Renal pelvis (tissue), 4 donors: Measurements from ENCODE around the gene BRD8. TPM values are rescaled to one million over a fixed set of nuclear protein-coding genes. Genes with fewer than 3 reads are reported as not detected.

Experiments
- DNase-seq: peaks from one replicate; pipeline ENCODE4 v3.0.0-alpha.2; 2013
- polyA plus RNA-seq, 3 donors: library from polyadenylated mRNA; unstranded; fragments of 120-200 nt; gene quantifications; one replicate each; pipeline ENCODE4 v1.2.1, GENCODE V29; 2013; ENCODE audit not compliant: insufficient read length in 3 of 3

BRD8 gene
- polyA plus RNA-seq, 3 donors = 113 to 197 (median 169) TPM

GRCh38 chr5:138109463-138110265 is 68.8 kb downstream of the BRD8 start:
- DNase-seq = no peak

- no peak for DNase-seq
These were observed 71.2 kb downstream of the BRD8 start for GRCh38 chr5:138107213-138107612.

DNA sequence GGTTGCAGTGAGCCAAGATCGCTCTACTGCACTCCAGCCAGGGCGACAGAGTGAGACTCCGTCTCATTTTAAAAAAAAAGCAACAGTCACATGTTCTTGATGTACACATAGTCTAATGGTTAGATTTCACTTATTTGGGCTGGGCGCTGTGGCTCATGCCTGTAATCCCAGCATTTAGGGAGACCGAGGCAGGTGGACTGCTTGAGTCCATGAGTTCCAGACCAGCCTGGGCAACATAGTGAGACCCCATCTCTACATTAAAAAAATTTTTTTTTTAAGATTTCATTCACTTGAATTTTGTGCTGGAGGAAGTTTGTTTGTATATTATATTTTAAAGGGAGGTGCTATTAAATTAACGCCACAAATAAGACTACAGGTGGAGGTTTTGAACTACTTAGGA is 72.7 kb downstream of the BRD8 start:
- DNase-seq = no peak

GRCh38 chr5:138103319-138103637 is 75.2 kb downstream of the BRD8 start:
- DNase-seq = no peak

GRCh38 chr5:138102454-138103318 is 75.7 kb downstream of the BRD8 start:
- no peak for DNase-seq

- DNase-seq = no peak
These were observed 81.2 kb downstream of the BRD8 start for GRCh38 chr5:138096997-138097828.

GRCh38 chr5:138096363-138096762 is 82.1 kb downstream of the BRD8 start:
- DNase-seq = no peak

- no peak for DNase-seq
These were observed 83.1 kb downstream of the BRD8 start for GRCh38 chr5:138095100-138095907.

DNA sequence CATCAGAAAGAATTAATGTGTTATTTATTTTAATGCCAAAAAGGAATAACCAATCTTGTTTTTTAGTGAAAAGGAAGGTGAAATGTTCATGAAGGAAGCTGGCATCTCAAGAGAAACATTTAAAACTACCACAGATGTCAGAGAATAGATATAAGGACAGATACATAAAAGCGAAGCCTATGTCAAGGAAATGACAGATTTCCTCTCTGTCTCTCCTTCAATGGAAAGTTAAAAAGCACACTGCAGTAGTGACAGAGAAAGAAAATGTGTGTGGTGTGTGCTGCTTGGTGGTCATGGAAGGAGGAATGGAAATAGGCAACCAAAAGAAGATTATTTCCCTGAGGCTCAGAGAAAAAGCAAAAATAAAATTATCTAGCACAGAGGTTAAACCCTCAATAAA is 85.4 kb downstream of the BRD8 start:
- DNase-seq = no peak

DNA sequence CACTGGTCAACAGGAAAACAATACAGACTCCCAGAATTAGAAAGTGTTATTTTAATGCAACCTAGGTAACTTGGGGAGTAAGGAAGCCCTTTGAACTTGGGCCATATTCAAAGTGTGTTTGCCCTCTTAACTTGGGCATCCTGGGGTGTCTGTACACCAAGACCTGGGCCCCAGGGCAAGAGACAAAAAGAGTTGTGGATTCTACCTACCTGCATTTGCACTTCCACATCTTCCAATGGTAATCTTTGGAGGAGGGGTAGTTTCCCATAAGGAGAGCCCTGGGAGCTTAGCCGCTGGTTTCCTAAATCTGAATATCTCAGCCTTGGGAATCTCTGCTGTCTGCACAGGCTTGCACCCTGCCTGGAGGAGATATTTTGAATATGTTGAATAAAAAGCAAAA is 86.1 kb downstream of the BRD8 start:
- no peak for DNase-seq

- DNase-seq = no peak
These were observed 86.7 kb downstream of the BRD8 start for GRCh38 chr5:138091685-138092084.

Other genes with a start within 250 kb of the BRD8 start
- gene FAM13B, start 145.6 kb downstream of the BRD8 start, polyA plus RNA-seq = 10 to 100 TPM; 46.9 to 61.2 (median 54.2) TPM
- under 1 TPM; 0.09 to 0.25 (median 0.12) TPM for gene WNT8A, start 94.6 kb downstream of the BRD8 start, polyA plus RNA-seq
- 10 to 100 TPM; 16.8 to 26.5 (median 25.8) TPM for gene NME5, start 39.2 kb downstream of the BRD8 start, polyA plus RNA-seq
- 10 to 100 TPM; 40.5 to 50.7 (median 41.1) TPM for gene KIF20A, start 482 bp upstream of the BRD8 start, polyA plus RNA-seq
- 10 to 100 TPM; 56.0 to 66.7 (median 60.3) TPM for gene CDC23, start 34.7 kb upstream of the BRD8 start, polyA plus RNA-seq
- 1 to 10 TPM; 3.1 to 4.6 (median 3.2) TPM for gene GFRA3, start 96.0 kb upstream of the BRD8 start, polyA plus RNA-seq
- 1 to 10 TPM; 7.5 to 9.0 (median 8.9) TPM for gene CDC25C, start 153.2 kb upstream of the BRD8 start, polyA plus RNA-seq
- 10 to 100 TPM; 31.6 to 39.7 (median 35.3) TPM for gene FAM53C, start 159.6 kb upstream of the BRD8 start, polyA plus RNA-seq
- gene KDM3B, start 174.1 kb upstream of the BRD8 start, polyA plus RNA-seq = 100 to 1,000 TPM in 2 of 3 donors, 10 to 100 TPM in 1; 86.7 to 103 (median 101) TPM